SHP77 (cell line): ENCODE results near the gene IRGQ.
"Not testable (repeated sequence)": the region's sequence is repeated elsewhere in the genome, so short reads cannot be mapped to it uniquely, and the experiment has no call there.

ENCODE experiments used
- DNase-seq, 2 experiments: peaks; one replicate each; lab custom pipeline; 2025; lab: John Stamatoyannopoulos, UW

Gene IRGQ

DNA sequence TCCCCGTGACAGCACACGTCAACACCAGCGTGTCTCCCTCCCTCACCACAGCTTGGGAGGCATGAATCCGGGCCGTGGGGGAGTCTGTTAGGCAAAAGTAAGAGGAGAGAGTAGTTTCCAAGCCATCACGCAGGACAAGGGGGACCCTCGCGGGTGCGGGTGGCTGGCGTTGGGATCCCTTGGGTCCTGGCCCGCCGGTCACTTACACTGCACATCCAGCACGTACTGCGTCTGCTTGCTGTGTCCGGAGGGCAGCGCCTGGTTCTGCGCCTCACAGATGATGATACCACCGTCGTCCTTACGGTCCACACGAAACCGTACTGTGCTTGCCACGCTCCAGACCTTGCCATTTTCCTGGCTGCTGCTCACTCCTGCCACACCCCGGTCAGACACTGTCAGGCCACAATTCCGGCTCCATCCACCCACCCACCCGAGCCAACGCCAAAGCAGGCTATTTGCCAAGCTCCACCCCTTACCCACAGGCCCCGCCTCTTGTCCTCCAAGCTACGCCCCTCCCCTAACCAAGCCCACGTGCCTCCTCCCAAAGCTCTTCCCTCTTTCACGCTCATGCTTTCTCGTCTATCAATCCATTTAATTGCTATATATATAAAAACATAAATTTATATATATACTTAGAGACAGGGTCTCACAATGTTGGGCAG is 30.1 kb upstream of the IRGQ start:
- no peak for DNase-seq

DNA sequence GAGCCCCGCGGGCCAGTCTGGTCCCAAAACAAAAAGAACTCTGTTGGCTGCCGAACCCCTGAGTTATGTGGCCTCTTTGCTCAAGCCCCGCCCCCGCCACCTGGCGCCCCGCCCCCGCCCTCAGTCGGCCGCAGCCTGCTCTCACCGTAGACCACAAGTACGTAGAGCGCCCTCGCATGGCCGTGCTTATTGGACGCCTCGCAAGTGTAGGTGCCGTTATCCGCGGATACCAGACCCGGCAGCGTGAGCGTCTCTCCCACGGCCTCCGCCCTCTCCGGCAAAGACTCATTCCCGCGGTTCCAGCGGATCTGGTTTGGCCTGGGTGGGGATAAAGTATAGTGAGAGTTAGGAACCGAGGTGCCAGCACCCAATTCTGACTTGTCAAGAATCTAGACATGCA is 29.0 kb upstream of the IRGQ start:
- DNase-seq = no peak

DNA sequence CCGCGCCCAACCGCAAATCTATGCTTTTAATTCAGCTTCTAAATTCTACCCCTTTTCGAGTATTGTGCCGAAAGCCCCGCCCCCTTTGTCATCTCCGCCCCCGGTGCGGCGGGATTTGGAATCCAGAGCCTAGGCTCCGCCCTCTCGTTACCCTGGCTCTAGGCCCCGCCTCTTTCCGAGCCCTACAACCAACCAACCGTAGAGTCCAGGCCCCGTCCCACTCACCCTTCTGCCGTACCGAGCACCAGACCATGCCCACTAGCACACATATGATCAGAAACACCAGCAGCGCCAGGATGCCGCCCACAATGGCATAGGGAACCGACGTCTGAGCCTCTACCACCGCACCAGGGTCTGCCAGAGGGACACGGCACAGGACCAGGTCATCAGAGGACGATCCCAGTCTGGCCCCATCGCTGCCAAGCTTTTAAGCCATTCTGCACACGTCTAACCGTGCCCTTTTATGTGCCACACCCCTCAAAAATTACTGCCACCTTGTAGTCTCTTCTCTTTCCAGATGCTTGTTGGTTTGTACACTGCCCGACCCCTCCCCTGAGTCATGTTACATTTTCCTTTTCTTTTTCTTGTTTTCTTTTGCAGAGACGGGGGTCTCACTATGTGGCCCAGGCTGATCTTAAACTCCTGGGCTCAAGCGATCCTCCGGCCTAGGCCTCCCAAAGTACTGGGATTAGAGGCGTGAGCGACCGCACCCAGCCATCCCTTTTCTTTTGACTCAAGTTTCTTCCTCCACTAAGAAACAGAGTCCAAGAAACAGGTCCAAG is 28.1 kb upstream of the IRGQ start:
- no peak for DNase-seq

DNA sequence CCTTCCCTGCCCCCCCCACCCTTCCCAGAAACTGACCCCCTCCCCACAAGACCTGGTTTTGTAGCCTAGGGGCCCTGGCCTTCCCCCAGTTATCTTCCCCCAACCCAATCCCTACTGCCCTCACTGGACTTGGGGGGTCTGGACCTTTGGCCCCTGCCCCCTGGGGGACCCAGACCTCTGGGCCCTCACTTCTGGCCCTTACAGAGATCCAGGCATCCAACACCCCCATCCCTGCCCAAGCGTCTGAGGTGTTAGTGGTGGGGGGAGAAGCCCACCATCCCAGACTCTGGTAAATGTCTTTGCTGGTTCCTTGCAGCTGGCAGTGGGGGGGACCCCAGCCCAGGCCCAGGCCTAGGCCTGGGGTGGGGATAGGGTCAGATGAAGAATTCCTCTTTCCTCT is 27.0 kb upstream of the IRGQ start:
- DNase-seq = no peak

DNA sequence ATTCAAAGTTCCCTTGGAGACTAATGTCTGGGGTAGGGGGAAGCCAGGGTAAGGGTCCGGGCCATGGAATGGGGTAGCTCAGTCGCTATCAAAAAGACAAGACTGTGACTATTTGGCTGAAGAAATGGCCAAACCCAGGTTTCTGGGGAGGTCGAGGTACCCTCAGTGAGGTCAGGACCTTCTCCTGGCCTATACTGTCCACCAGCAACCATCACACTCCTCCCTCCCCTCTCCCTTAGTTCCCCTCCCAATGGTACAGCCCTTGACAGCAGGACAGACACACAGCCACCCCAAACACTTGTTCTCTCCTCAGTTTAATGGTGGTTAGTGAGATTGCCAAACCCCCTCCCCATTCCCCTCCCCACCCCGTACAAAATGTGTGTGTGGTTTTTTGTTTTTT is 26.1 kb upstream of the IRGQ start:
- DNase-seq = no peak

DNA sequence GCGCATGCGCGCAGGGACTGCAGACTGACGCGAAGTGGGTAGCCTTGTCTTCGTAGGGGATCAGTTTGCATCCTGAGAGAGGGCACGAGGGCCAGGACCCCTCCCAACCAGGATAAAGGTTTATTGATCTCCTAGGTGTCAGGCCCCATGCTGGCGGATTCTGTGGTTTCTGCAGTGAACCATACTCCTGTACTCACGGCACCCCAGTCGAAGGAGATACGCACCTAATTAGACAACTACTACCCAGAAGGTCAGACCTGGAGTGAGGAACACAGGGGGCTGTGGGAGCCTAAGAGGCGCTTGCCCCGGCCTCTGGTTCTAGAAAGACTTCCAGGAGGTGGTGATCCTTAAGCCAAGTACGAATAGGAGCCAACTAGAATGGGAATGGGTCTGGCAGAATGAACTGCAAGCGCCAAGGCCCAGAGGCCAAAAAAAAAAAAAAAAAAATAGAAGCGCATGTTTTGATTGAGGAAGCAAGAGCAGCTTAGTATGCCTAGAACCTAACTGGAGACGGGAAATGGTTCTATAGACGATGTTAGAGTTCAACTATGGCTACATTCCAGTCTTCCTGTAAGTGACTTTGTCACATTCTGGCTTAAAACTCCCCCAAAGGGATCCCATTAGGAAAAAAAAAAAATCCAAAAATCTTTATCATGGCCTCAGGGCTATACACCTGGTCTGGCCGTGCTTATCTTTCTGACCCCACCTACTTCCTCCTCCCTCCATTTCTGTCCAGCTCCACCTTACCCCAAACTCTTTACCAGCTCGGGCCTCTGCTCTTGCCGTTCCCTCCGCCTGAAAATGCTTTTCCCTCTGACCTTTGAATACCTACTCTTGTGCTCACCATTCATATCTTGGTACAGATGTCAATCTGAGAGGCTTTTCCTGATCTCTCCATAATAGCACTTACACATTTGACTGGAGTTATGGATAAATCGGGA is 24.4 kb upstream of the IRGQ start:
- no peak for DNase-seq

DNA sequence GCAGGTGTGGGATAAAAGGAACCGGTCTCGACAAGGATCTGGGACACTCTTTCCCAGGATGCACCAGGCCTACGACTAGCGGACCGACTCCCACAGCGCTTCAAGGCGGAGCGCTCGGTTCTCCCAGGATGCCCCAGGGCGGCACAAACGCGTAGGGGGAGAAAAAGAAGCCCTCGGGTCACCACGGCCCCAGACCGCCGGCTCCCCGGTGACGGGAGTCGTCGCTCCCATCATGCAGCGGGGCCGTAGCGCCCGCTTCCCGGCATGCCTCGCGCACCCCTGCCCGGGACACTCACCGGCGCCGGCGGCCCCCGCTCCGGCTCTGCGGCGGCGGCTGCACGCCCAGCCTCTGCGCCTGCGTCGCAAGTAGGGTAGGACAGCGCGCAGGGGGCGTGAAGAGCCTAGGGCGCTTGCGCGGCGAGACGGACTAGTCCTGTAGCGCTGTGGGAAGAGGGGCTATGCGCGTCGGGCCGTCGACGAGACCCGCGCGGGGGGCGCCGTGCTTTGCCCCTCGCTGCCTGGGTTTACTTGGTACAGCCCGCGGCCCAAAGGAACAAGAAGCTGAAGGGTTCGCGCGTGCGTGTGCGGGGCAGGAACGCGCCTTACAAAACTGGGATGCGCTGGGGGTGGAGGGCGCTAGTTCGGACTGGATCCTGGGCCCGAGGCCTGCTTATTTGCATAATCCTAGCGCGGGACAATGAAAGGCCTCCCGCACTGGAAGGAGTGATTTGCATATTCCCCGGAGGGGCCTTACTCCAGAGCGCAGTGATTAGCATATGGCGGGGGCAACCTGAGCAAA is 23.5 kb upstream of the IRGQ start, which contains the start of gene ZNF428:
Gene ZNF428 (minus strand): TSS at position 368 of the 799 bp plus-strand sequence. CDS start 5,325 bp downstream, outside the sequence.
- peak; percentile 83 to 88 for DNase-seq

DNA sequence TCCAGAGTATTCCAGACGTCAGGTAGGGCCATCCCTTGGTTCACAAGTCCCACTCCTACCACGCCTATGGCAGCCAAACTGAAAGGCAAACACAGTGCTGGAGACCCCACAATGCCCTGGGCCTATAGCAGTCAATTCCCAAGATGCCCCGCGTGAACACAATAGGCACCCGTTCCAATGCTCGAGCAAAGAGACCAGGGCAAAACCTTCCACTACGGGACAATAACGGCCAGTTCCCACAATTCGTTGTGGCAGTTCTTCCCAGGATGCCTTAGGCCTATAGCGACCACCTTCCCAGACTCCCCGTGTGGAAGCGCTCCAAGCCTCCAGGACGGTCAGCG is 23.0 kb upstream of the IRGQ start:
- DNase-seq = peak; percentile 82 to 83

DNA sequence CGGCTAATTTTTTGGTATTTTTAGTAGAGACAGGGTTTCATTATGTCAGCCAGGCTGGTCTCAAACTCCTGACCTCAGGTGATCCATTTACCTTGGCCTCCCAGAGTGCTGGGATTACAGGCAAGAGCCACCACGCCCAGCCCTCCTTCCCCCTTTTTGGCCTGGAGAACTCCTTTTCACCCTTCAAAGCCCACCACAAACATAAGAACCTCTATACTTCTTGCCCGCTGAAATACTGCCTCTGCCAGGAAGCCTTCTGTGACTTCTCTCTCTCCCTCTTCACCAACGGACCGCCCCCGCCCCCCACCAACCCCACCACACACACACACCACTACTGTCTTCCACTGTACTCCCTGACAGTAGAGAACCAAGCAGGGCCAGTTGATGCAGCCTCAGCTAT is 21.0 kb upstream of the IRGQ start:
- DNase-seq = no peak

DNA sequence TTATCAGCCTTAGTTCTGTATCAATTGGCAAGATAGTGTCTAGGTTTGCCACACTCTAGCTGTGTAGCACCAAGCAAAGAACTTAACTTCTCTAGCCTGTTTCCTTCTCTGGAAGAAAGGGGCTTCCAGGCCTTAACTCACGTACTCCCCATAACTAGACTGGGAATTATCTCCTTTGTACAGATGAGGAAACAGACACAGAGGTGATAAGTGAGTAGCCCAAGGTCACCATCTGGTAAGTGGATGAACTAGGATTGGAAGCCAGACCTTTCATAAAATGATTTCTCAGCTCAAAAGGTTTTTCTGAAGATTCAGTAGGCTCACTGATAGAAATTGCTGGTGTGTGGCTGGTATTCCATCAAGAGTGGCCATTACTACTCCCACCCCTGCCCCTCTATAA is 20.4 kb upstream of the IRGQ start:
- DNase-seq = no peak

DNA sequence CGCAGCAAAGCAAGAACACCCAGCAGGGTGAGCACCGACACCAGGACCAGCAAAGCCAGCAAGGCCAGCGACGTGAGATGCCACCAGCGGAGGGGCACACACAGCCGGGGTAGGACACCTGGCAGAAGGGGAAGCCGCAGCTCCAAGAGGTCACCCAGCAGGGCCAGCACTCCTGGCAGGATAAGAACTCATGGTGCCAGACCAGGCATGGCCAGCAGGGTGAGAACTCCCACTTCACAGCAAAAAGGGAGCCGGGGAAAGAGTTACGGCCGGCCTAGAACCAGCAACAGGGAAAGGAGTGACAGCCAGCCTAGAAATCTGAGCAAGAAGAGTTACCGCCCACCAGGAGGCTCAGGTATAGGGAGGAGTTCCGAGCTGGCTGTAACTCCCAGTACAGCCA is 16.4 kb upstream of the IRGQ start:
- DNase-seq = no peak

DNA sequence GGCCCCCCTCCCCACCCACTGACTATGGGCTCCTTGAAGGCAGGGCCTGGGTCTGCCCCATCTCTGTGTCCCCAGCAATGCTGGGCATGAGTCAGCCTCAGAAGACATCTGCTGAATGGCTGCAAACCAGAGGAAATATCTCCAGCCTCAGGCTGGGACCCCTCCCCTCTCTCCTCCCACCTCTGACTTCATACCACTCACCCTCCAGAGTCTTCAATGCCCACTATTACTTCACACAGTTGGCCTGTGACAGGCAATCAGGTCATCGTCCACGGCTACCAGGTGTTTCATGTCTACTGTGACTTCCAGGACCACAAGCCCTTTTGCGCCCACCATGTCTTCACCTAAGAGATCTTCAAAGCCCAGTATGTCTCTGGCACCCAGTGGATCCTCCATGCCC is 15.9 kb upstream of the IRGQ start, which contains the start of gene SRRM5:
Gene SRRM5 (plus strand): TSS at position 301 of the 400 bp plus-strand sequence. CDS start 34 bp downstream, at position 335.
- DNase-seq = no peak

DNA sequence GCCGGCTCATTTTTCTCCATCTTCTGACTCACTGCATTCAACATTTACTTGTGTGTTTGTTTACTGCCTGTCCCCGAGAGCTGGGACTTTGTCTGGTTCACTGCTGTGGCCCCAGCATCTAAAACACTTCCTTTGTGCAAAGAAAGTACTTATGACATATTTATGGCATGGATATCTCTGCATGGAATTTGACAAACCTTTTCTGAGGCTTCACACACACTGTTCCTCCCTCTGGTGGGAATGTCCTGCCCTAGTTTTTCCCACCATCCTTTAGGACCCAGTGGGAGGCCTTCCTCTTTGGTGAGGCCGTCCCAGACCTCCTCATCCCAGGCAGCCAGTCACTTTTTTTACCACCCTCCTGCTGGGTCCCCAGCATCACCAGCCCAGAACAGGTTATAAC is 14.6 kb upstream of the IRGQ start:
- no peak for DNase-seq

DNA sequence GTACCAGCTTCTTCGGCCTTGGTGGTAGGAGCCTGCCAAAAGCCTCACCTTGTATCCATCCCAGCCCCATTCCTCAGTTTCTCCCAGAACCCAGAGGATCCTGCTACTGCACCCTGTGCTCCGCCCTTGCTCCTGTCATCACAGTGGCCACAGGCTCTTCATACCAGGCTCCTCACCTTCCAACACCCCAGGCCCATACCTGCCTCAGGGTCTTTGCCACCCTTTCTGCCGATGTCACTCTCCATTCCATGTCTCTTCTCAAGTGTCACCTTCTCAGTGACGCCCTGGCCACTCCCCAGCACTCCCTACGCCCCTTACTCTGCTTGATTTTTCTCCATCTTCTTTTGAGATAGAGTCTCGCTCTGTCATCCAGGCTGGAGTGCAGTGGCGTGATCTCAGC is 13.9 kb upstream of the IRGQ start:
- no peak for DNase-seq

DNA sequence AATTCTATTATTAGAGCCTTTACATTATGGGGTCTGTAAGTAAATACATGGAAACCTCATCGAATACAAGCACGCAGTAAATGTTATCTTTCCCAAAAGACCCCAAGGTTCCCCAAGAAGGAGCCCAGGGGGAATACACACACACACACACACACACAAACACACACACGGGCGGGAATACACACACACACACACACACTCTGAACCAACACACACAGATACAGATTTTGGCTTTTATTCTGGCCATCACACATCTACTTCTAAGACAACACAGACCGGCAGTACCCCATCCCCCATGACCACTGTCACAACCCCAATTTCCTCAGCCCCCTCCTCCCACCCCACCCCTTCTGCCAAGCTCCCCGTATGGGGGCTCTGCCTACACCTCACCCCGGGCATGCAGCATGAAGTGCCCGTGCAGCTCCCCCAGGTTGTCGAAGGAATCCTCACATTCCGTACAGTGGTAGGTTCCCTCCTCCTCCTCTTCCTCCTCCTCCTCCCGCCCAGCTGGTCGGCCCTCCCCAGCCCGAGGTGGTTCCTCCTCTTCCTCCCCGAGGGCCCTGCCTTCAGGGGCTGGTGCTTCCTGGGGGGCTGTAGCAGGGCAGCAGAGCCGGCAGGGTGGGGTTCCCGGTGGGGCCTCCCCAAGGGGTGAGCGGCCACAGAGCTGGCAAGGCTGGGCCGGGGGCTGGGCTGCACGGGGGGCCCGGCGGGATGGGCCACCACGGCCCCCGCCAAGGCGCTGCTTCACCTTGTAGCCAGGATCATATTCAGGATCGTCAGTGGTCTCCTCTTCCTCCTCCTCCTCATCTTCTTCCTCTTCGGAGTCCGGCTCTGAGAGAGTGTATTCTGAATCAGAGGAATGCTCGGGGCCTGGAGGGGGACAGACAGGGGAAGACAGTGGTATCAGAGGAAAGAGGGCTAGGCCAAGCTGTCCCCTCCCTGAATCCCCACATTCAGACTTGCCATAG is 11.6 kb upstream of the IRGQ start:
- no peak for DNase-seq

DNA sequence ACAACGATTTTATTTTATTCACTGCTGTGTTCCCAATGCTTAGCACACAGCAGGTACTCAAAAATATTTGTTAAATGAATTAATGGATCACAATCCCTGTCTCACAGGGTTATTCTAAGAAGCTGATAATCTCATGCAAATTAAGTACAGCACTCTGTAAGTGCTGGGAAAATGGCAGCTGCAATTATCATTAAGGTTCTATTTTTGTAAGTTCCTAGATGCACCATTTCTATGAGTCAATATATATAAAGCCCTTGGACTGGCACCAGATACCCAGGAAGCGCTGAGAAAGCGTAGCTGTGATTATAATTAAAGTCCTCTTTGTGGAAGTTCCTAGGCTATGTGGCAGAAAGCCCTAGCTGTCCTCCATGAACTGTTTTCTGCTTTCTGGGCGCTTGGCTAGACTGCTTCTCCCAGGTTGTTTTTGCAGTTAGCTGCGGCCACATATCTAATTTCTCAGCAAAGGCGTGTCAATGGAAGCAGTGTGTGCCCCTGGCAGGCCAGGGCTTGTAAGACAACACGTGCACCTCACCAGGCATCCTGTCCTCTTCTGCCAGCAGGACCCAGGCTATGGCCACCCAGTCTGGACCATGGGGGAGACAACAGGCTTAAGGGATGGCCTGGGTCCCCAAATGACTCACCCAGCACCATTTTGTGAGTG is 10.8 kb upstream of the IRGQ start:
- DNase-seq = no peak

DNA sequence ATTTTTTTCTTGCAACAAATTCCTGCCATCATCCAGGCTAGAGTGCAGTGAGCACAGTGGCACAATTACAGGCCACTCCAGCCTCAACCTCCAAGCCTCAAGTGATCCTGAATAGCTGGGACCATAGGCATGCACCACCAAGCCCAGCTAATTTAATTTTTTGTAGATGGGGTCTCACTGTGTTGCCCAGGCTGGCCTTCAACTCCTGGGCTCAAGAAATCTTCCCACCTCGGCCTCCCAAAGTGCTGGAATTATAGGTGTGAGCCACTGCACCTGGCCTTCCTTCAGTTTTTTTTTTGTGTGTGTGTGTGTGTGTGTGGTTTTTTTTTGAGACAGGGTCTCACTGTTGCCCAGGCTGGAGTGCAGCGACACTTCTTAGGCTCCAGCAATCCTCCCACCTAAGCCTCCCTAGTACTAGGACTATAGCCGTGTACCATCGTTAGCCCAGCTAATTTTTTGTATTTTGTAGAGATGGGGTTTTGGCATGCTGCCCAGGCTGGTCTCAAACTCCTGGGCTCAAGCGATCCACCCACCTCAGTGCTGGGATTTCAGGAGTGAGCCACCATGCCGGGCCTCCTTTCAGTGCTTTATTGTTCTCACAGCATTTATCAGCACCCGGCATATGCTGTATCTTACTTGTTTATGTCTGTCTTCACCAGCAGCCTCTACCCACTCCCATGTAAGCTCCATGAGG is 10.1 kb upstream of the IRGQ start:
- no peak for DNase-seq

DNA sequence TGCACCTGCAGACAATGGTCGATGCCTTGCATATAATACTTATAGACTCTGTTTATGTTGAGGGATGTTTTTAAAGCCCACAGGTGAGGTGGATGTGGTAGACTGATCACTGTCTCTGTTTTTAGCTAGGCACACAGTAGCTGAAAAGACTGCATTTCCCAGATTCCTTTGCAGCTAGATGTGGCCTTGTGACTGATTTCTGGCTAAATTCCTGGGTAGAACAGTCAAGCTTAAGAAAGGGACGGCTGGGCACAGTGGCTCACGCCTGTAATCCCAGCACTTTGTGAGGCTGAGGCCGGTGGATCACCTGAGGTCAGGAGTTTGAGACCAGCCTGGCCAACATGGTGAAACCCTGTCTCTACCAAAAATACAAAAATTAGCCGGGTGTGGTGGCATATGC is 4.4 kb upstream of the IRGQ start:
- not testable (repeated sequence) for DNase-seq

DNA sequence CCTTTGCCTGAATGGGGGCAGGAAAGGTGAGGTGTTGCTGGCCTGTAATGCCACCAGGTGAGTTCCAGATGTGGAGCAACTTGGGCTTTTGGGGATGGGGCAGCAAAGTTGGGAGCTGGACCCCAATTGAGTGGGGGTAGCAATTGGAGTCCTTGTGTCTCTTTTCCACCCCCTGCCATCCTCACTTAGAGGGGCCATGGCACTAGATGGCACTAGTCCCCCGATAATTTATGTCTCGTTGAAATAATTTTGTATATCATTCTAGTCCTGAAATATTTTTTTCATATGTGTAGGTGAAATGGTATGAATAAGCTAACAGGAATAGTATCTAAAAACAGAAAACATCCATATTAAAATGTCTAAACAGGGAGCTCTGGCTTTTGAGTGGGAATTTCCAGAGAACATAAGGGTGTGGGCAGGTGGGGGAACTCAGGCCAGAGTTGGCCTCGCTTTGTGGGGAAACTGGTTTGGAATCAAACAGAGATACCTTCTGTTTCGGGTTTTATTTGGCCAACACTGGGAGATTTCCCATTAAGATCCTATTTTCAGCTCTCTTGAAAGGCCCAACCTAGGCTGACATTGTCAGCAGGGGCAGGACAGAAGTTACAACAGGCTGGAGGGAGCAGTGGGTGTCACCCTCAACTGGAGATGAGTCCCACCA is 3.8 kb upstream of the IRGQ start:
- DNase-seq = no peak
